ENCODE results near the gene MALT1.

GRCh38 chr18:58785171-58785805, 114.0 kb downstream of the MALT1 start:
- TF ChIP-seq CTCF (conservative IDR thresholded peaks at IDR 0.05) (no peak), EZH2 (IDR thresholded peaks at IDR 0.05; ENCODE audit: low read depth) (no peak)
